Activated CD8-positive, alpha-beta T cell treated with anti-CD3 and anti-CD28 coated beads, Interleukin-2, amount 10 ng/mL, durations not matched to agents 7 days and 5 days (primary cell): ENCODE measurements around the gene FGF4. TPM values are rescaled to one million over a fixed set of nuclear protein-coding genes. Genes with fewer than 3 reads are reported as not detected.

ENCODE experiments used
- ATAC-seq: fragments of 150-1000 bp; cut with Tn5 transposase; one replicate; pipeline ENCODE4 v1.10.0; 2021; ENCODE audit warnings: moderate library complexity
- CTCF ChIA-PET: fragments of 350-600 bp; sonication (Branson Sonifier 250); formaldehyde crosslinking; loops from one replicate; lab custom pipeline; 2021; ENCODE audit warnings: antibody characterized with exemption; lab: Charles Lee
- POLR2A ChIA-PET: fragments of 350-600 bp; sonication (Branson Sonifier 250); formaldehyde crosslinking; loops from one replicate; lab custom pipeline; 2021; ENCODE audit warnings: antibody characterized with exemption; lab: Charles Lee
- DNase-seq: peaks from one replicate; pipeline ENCODE4 v3.0.0-alpha.2; 2020
- H3K27ac Mint-ChIP-seq: one replicate; pipeline ENCODE4 v1.8.0; 2021; ENCODE audit warnings: mild to moderate bottlenecking, mixed read lengths
- H3K27me3 Mint-ChIP-seq: one replicate; pipeline ENCODE4 v1.8.0; 2021; ENCODE audit warnings: low read depth, mixed read lengths
- H3K36me3 Mint-ChIP-seq: one replicate; pipeline ENCODE4 v1.8.0; 2021; ENCODE audit warnings: low read depth, mixed read lengths
- H3K4me1 Mint-ChIP-seq: one replicate; pipeline ENCODE4 v1.8.0; 2021; ENCODE audit warnings: low read depth, mixed read lengths
- H3K4me3 Mint-ChIP-seq: one replicate; pipeline ENCODE4 v1.8.0; 2021; ENCODE audit warnings: mild to moderate bottlenecking, mixed read lengths
- H3K9me3 Mint-ChIP-seq: one replicate; pipeline ENCODE4 v1.8.0; 2022; ENCODE audit warnings: mixed read lengths; ENCODE audit not compliant: insufficient read depth
- total RNA-seq, 2 experiments: library from RNA; stranded (reverse); gene quantifications; one replicate each; pipeline ENCODE4 v1.2.3, GENCODE V29; 2021

The FGF4 gene
- total RNA-seq, 2 experiments from 2014 or later: not detected

DNA sequence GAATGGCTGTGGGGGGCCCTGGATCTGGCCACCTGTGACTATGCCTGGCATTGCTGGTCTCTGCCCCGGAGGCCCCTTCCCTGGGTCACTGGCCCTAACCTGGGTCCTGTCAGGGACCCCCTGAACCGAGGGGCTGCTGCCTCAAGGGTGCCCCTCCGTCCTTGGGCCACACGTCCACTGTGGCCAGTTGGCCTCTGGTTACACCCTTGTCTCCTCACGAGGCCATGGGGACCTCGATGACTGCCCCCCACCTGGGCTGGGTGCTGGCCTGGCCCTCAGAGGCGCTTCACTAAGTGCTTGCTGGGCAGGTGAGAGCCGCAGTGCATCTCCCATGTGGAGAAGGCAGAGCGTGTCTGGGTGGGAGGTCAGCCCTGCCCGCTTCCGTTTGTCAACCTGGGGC lies 44.0 kb downstream of the FGF4 start:
- H3K27ac Mint-ChIP-seq: no peak overlapping the region
- ChIA-PET CTCF (no interaction called here), POLR2A (no interaction called here)
- H3K4me3 Mint-ChIP-seq: no peak overlapping the region
- no peak for ATAC-seq
- no peaks in the 10 kb centered on the region for H3K4me1 Mint-ChIP-seq
- DNase-seq: no peak
- H3K36me3 Mint-ChIP-seq: no peaks in the 10 kb centered on the region
- no peaks in the 10 kb centered on the region for H3K9me3 Mint-ChIP-seq
- peaks cover 12% of the 10 kb centered on the region for H3K27me3 Mint-ChIP-seq

DNA sequence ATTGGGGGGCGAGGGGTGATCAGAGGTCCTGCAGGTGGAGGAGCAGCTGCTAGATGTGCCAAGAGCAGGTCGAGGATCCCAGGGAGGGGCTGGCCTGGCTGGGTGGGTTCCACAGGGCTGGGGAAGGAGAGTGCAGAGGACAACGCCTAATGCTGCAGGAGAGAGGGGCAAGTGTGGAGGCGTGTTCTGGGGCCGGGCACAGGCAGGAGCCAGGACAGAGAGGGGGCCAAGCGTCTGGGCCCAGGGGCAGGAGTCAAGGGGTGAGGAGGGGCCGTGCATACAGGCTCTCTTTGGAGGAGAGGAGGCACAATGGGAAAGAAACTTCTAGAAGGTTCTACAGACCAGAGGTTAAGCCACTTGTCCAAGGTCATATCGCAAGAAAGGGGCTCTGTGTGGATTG lies 44.6 kb downstream of the FGF4 start:
- no peaks in the 10 kb centered on the region for H3K4me1 Mint-ChIP-seq
- H3K4me3 Mint-ChIP-seq: no peak overlapping the region

DNA sequence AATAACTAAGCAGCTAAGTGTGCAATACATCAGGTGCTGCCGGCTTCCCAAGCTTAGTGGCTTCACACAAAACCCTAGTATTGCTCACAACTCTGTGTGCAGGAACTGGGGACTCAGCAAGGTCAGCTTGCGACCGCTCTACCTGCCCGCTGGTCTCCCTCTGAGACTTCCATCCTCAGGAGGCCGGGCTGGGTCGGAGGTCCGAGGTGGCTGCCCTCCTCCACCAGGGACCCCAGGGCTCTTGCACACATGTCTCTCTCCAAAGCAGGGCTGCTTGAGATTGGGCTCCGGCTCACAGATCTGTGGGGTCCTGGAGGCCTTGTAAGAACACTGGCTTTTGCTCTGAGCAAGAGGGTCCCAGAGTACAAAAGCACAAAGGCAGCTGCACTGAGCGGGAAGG lies 45.9 kb downstream of the FGF4 start:
- no peaks in the 10 kb centered on the region for H3K9me3 Mint-ChIP-seq
- ATAC-seq (no peak), DNase-seq (no peak)
- H3K27me3 Mint-ChIP-seq: peaks cover 20% of the 10 kb centered on the region
- CTCF ChIA-PET: no interaction called here
- no peaks in the 10 kb centered on the region for H3K4me1 Mint-ChIP-seq
- no peaks in the 10 kb centered on the region for H3K36me3 Mint-ChIP-seq
- no peak overlapping the region for H3K27ac Mint-ChIP-seq
- POLR2A ChIA-PET: no interaction called here
- H3K4me3 Mint-ChIP-seq: no peak overlapping the region

More for the DNA sequence above, 44.6 kb downstream of the FGF4 start:
- DNase-seq (no peak), ATAC-seq (no peak)
- POLR2A ChIA-PET: no interaction called here
- Mint-ChIP-seq H3K27me3 (peaks cover 12% of the 10 kb centered on the region), H3K36me3 (no peaks in the 10 kb centered on the region), H3K27ac (no peak overlapping the region), H3K9me3 (no peaks in the 10 kb centered on the region)
- CTCF ChIA-PET: no interaction called here

DNA sequence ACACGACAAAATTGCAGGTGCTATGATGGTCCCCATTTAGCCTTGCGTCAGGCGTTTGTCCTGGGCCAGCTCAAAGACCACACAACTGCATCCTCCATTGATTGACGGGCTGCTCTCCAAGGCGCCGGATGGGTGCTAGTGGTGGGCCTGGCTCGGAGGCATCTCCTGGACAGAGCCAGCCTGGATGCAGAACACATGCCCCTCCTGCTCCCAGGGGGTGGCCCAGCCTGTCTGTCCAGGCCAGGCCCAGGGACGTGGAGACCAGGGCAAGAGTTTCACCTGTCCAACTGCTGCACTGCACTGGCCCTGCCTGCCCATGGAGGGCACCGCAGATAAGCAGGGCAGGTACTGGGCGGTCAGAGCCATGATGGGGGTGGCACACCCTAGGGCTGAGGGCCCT lies 47.9 kb downstream of the FGF4 start:
- no peak overlapping the region for H3K27ac Mint-ChIP-seq
- no peaks in the 10 kb centered on the region for H3K4me1 Mint-ChIP-seq
- no peak for ATAC-seq
- DNase-seq: no peak
- no peaks in the 10 kb centered on the region for H3K36me3 Mint-ChIP-seq
- peaks cover 30% of the 10 kb centered on the region for H3K27me3 Mint-ChIP-seq
- no peaks in the 10 kb centered on the region for H3K9me3 Mint-ChIP-seq
- ChIA-PET CTCF (no interaction called here), POLR2A (no interaction called here)
- H3K4me3 Mint-ChIP-seq: no peak overlapping the region

GRCh38 chr11:69726481-69726880 lies 48.7 kb downstream of the FGF4 start:
- POLR2A ChIA-PET: no interaction called here
- Mint-ChIP-seq H3K36me3 (no peaks in the 10 kb centered on the region), H3K4me3 (no peak overlapping the region), H3K4me1 (no peaks in the 10 kb centered on the region), H3K27ac (no peak overlapping the region), H3K9me3 (no peaks in the 10 kb centered on the region), H3K27me3 (peaks cover 36% of the 10 kb centered on the region)
- no peak for ATAC-seq
- no peak for DNase-seq
- CTCF ChIA-PET: no interaction called here

DNA sequence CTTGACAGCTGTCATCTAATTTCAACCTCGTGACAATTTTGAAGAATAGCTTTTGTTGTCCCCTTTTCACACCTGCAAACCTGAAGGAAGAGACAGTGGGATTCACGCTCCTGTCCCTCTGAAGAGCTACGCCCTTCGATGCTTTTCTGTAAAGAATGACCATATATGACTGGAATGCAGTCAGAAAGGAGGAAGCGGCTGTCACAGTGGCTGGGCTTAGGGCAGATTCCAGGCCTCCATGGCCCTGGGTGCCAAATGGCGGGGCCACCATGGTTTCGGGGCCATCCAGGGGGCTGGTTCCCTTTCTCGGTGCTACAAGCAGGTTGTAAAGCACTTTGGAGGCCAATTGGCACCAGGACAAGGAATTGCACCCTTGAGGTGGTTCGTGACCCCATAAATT lies 49.1 kb downstream of the FGF4 start:
- CTCF ChIA-PET: no interaction called here

DNA sequence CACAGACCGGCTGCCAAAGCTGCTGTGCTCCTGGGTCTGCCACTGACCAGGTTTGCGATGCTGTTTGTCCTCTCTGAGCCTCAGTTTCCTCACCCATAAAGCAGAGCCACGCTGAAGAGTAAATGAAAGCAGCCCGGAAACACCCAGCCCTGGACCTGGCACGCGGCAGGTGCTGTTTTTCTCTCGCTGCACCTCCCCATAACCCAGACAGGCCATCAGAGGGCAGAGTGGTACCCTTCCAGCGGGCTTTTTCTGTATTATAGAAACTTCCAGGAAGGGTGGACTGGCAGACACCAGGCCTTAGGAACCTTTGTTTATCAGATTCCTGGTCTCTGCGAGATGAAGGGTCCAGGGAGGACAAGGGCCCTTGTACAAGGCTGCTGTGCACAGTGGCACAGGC lies 53.4 kb downstream of the FGF4 start:
- Mint-ChIP-seq H3K4me3 (no peak overlapping the region), H3K36me3 (no peaks in the 10 kb centered on the region), H3K9me3 (no peaks in the 10 kb centered on the region), H3K27ac (no peak overlapping the region), H3K4me1 (no peaks in the 10 kb centered on the region), H3K27me3 (peaks cover 53% of the 10 kb centered on the region)
- ChIA-PET POLR2A (no interaction called here), CTCF (interaction anchor here (0.7 kb wide), 1 partner anchor 15 kb away, joined by 3 read pairs; no protein-coding TSS in a partner anchor)
- ATAC-seq (no peak), DNase-seq (no peak)

More for the DNA sequence above, 49.1 kb downstream of the FGF4 start:
- DNase-seq (no peak), ATAC-seq (no peak)
- Mint-ChIP-seq H3K9me3 (no peaks in the 10 kb centered on the region), H3K27me3 (peaks cover 40% of the 10 kb centered on the region), H3K27ac (no peak overlapping the region), H3K4me3 (no peak overlapping the region), H3K4me1 (no peaks in the 10 kb centered on the region), H3K36me3 (no peaks in the 10 kb centered on the region)
- POLR2A ChIA-PET: no interaction called here

- Mint-ChIP-seq H3K9me3 (no peaks in the 10 kb centered on the region), H3K27ac (no peak overlapping the region), H3K4me3 (no peak overlapping the region), H3K4me1 (no peaks in the 10 kb centered on the region), H3K36me3 (no peaks in the 10 kb centered on the region), H3K27me3 (peaks cover 54% of the 10 kb centered on the region)
- no peak for DNase-seq
- ChIA-PET POLR2A (no interaction called here), CTCF (interaction anchor here (0.7 kb wide), 1 partner anchor 14 kb away, joined by 3 read pairs; no protein-coding TSS in a partner anchor)
- ATAC-seq: no peak
These were observed 54.0 kb downstream of the FGF4 start for GRCh38 chr11:69721106-69721505.

Other genes starting within 250 kb of the FGF4 start
- gene CCND1, start 134.2 kb downstream of the FGF4 start, total RNA-seq: under 1 TPM in 1 of 2 experiments, not detected in 1; 0.68 TPM
- 10 to 100 TPM; 21.0 to 23.0 TPM for gene LTO1, start 100.0 kb downstream of the FGF4 start, total RNA-seq
- not detected for gene FGF19, start 71.3 kb downstream of the FGF4 start, total RNA-seq
- not detected for gene FGF3, start 44.1 kb upstream of the FGF4 start, total RNA-seq